ENCODE results near the gene SUN3.
"Not testable (repeated sequence)": the region's sequence is repeated elsewhere in the genome, so short reads cannot be mapped to it uniquely, and the experiment has no call there.

The SUN3 gene

DNA sequence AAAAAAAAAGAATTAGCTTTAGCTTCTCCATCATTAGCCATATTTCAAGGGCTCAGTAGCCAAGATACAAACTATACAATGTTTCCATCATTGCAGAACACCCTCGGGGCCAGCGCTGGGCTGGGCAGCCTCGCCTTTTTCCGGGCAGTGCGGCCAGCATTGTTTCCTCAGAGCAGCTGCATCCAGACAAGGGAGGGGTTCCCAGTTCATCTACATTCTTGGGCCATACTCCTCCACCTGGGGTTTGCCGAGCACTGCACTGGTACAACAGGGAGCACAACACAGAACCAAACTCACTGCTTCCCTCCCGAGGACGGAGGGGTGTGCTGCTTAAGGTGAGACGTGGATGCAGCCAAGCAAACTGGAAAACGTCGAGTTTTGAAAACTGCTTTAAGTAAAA is 78.2 kb downstream of the SUN3 start:
- no peak overlapping the region for H3K4me3 ChIP-seq (ENCODE audit: low read depth, low read length)
- DNase-seq (ENCODE audit: low read depth): no peak

DNA sequence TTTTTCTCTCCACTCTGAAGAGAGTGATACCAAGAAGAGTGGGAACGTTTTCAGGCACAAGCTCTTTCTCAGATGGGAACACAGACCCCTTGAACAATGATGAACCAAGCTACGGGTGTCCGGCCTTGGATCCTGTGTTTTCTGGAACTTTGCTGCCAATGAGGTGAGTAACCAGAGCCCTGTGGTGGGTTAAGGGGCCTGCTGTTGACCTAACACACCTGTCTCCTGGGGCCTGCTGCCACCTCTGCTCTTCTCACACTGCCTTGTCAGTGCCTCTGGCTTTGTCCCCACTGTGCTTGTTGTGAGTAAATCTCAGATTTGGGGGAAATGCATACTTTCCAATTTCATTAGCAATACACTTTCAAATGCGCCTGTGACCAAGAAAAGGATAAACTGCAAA is 79.2 kb downstream of the SUN3 start:
- DNase-seq (ENCODE audit: low read depth): no peak
- H3K4me3 ChIP-seq (ENCODE audit: low read depth, low read length): no peak overlapping the region

GRCh38 chr7:47948141-47948790 is 80.6 kb downstream of the SUN3 start, which contains the start of gene PKD1L1:
Gene PKD1L1 (minus strand): TSS chr7:47948466. CDS start chr7:47948440, 26 bp downstream.
- DNase-seq (ENCODE audit: low read depth): no peak

DNA sequence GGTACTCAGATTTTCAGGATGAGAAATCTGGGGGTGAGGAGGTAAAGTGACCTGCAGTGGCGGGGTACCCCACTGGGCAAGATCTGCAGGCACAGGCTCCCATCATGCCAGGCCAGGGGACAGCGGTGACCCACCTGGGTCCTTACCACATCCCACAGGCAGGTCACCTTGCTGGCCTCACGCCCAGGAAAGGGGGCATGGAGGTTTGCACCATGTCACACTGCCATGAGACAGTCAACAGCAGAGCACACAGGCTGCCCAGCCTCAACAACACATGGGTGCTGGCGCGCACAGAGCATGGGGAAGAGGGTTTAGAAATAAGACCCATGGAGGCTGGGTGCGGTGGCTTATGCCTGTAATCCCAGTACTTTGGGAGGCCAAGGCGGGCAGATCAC is 81.6 kb downstream of the SUN3 start:
- H3K4me3 ChIP-seq (ENCODE audit: low read depth, low read length): no peak overlapping the region
- DNase-seq (ENCODE audit: low read depth): no peak

More at GRCh38 chr7:47948141-47948790, 80.6 kb downstream of the SUN3 start, which contains the start of gene PKD1L1:
- no peak within 1 kb of the TSS for H3K4me3 ChIP-seq (ENCODE audit: low read depth, low read length)

GRCh38 chr7:47946581-47947354 is 82.1 kb downstream of the SUN3 start:
- H3K4me3 ChIP-seq (ENCODE audit: low read depth, low read length): no peak overlapping the region
- no peak for DNase-seq (ENCODE audit: low read depth)

DNA sequence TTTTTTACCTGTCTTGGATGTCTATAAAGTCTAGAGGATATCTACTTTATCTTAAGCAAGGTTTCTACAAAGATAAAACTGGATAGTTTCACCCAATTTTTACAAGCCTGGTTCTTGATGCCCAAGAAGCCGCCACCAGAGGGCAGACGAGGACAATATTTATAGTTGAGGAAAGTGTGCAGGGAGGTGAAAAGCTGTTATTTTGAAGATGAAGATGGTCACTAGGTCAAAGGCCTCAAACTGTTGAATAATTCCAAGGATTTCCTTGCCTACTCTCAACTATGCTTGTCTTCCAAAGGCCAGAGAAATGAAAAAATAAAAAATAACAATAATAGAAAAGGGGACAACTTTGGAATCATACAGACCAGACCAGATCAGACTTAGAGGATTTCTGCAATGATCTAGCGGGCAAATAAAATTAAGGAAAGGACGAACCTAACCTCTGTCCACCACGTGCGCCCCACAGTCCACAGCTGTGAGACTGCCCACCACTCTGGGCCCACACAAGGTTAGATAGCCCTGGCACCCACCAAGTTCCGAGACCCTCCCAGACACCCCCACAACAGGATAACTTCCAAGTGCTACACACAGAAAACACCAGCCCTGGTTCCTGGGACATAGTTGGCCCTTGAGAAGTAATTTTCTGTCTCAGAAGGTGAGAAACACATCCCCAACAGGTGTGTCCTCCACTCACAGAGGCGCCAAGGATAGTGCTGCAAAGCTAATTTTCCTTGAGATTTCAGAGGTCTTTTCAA is 83.5 kb downstream of the SUN3 start:
- H3K4me3 ChIP-seq (ENCODE audit: low read depth, low read length): no peak overlapping the region
- DNase-seq (ENCODE audit: low read depth): no peak

- H3K4me3 ChIP-seq (ENCODE audit: low read depth, low read length): no peak overlapping the region
- DNase-seq (ENCODE audit: low read depth): no peak
These were observed 84.2 kb downstream of the SUN3 start for GRCh38 chr7:47944536-47945260.

DNA sequence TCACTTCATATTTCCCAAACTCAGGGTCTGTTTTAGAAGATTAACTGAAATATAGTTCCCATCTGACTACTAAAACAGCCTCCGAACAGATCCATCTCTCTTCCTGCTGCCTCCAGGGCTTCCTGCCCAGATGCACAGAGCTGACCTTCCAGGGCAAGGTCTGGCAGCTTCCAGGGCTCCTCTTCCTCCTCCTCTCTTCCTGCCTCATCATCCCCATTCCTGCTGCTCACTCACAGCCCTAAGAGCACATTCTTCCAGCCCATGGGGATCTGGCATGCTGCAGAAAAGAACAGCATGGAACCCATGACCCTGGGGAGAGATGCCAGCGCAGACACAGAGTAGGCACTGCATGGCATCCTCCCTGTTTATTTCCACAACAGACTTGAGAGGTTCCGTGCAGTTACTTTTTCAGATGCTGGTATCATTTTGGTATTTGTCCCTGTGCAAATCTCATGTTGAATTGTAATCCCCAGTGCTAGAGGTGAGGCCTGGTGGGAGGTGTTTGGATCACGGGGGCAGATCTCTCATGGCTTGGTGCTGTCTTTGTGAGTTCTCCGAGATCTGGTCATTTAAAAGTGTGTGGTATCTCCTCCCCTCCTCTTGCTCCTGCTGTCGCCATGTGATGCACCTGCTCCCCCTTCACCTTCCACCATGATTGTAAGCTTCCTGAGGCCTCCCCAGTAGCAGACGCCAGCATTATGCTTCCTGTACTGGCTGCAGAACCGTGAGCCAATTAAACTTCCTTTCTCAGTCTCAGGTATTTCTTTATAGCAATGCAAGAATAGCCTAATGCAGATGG is 85.0 kb downstream of the SUN3 start:
- no peak for DNase-seq (ENCODE audit: low read depth)

GRCh38 chr7:47942651-47943050 is 86.3 kb downstream of the SUN3 start:
- DNase-seq (ENCODE audit: low read depth); H3K4me3 ChIP-seq (ENCODE audit: low read depth, low read length): not testable (repeated sequence)

More for the DNA sequence above, 85.0 kb downstream of the SUN3 start:
- H3K4me3 ChIP-seq (ENCODE audit: low read depth, low read length): no peak overlapping the region

DNA sequence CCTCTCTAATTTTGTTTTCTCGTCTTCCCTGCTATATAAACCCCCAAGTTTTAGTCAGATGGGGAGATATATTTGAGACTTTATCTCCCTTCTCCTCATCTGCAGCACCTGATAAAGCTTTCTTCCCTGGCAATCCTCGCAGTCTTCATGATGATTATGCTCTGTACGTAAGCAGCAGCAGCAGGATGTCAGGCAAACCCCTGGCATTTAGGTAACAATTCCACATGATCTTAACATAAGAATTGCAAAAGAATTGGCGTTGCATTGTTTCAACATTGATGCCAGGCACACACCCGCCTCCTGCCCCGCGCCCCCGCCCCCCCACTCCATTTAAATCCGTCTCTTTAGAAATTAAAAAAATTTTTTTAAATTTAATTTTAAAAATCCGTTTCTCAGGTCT is 86.8 kb downstream of the SUN3 start:
- no peak overlapping the region for H3K4me3 ChIP-seq (ENCODE audit: low read depth, low read length)
- no peak for DNase-seq (ENCODE audit: low read depth)

- no peak overlapping the region for H3K4me3 ChIP-seq (ENCODE audit: low read depth, low read length)
- DNase-seq (ENCODE audit: low read depth): peak; percentile 47
These were observed 87.6 kb downstream of the SUN3 start for GRCh38 chr7:47941136-47941844.

DNA sequence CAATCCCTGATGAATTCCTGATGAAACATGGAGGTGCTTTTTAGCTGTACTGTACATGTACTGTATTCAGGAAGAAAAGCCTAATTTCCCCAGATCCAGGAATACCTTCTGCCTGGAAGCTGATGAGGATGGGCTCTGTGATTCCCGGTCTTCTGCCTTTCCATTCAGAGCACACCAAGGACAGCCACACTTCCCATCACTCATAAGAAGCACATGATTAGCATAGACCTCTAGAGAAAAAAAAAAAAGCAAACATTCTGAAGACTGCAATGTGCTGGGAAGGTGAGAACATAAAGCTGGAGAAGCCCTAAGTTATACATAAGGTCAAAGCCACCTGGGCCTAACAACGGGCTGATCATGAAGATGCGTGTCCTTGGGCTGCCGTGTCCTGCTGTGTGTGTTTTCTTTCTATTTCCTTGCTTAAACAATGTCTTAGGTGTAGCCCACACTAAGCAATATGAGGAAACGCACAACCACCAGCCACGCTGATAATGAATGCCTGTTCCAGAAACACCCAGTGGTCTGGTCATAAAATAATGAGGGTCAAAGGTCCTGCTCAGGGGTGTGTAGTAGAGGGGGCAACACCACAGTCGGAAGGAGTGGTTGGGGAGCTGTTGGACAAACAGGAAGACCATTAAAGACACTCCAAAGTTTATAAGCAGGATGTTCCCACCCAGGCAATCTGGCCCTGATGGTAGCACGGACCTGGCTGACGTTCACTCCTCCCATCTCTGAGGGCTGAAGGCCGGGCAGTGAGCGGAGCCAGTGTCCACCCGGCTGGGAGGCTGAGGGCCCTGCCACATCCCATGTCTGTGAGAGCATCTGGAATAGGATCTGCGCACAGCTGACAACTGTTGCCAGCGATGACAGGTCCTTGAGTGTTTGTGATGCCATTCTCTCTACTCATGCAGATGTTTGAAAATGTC is 88.6 kb downstream of the SUN3 start:
- H3K4me3 ChIP-seq (ENCODE audit: low read depth, low read length): no peak overlapping the region
- peak; percentile 41 for DNase-seq (ENCODE audit: low read depth)

DNA sequence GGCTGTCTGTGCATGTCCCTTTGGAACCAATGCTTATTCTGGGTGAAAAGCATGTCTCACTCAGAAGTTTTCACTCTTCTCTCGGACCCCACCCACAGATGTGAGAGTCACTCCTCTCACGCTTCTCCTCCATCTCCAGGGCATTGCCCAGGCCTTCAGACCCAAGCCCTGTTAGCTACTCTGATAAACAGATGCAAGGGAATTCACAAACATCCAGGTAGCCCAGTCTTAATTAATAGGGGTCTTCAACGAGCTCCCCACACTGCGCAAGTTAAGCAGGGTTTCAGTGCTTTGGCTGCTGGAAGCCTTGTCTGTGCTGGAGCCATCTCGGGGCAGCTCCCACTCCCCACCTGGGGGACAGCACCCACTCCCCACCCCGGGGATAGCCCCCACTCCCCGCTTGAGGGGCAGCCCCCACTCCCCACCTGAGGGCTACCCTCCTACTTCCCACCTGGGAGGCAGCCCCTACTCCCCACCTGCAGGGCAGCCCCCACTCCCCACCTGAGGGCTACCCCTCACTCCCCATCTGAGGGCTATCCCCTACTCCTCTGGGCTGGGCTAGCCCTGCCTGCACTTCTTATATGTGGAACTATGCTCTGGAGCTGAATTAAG is 89.4 kb downstream of the SUN3 start:
- no peak overlapping the region for H3K4me3 ChIP-seq (ENCODE audit: low read depth, low read length)
- no peak for DNase-seq (ENCODE audit: low read depth)

DNA sequence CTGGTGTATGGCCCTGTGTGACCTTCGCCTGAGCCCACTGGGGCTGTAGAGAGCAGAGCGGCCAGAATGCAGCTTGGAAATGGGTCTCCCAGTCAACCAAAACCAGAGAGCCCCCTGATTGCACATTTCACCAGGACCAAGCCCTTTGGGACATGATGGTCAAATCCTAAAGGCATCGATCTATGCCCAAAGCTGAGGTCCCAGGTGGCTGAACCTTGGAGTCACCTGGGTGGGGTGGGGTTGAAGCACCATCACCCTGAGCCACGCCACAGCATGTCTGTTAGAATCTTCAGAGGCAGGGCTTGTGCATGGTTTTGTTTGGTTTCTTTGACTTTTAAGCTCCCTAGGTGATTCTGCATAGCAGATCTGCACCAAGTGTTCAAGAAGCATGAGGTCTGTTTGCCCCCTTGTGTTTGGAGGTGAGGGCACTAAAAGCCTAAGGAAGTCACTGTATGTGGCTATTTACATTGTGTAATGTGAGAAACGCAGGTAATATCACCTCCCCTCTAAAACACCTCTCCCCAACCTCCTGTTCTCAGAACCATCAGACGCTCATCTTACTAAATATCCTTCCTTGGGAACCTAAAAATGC is 90.2 kb downstream of the SUN3 start:
- no peak for DNase-seq (ENCODE audit: low read depth)

GRCh38 chr7:47937711-47938573 is 91.0 kb downstream of the SUN3 start:
- H3K4me3 ChIP-seq (ENCODE audit: low read depth, low read length): no peak overlapping the region
- no peak for DNase-seq (ENCODE audit: low read depth)

More for the DNA sequence above, 90.2 kb downstream of the SUN3 start:
- no peak overlapping the region for H3K4me3 ChIP-seq (ENCODE audit: low read depth, low read length)
